Stimulated activated CD4-positive, alpha-beta T cell treated with anti-CD3 and anti-CD28 coated beads, Interleukin-2, amount 100 ng/mL, for 4 hours (primary cell): Measurements from ENCODE around the gene COA1.
"Not testable (repeated sequence)": the region's sequence is repeated elsewhere in the genome, so short reads cannot be mapped to it uniquely, and the experiment has no call there.

ENCODE experiments used
- DNase-seq: peaks from one replicate; pipeline ENCODE4 v3.0.0-alpha.2; 2020; ENCODE audit warnings: low read depth

COA1 gene

GRCh38 chr7:43726466-43726865, 2.9 kb downstream of the COA1 start:
- no peak for DNase-seq

- DNase-seq: no peak
Observed at GRCh38 chr7:43725251-43725650, 4.1 kb downstream of the COA1 start.

- no peak for DNase-seq
Observed at GRCh38 chr7:43723007-43723341, 6.3 kb downstream of the COA1 start.

GRCh38 chr7:43721193-43721806, 8.0 kb downstream of the COA1 start:
- DNase-seq: no peak

- DNase-seq: no peak
Observed at GRCh38 chr7:43716598-43716997, 12.7 kb downstream of the COA1 start.

- not testable (repeated sequence) for DNase-seq
Observed at GRCh38 chr7:43715966-43716365, 13.4 kb downstream of the COA1 start.

- DNase-seq: no peak
Observed at GRCh38 chr7:43711503-43711902, 17.8 kb downstream of the COA1 start.

GRCh38 chr7:43708055-43708454, 21.3 kb downstream of the COA1 start:
- DNase-seq: not testable (repeated sequence)

- DNase-seq: no peak
Observed at GRCh38 chr7:43703573-43703972, 25.8 kb downstream of the COA1 start.

GRCh38 chr7:43702974-43703373, 26.3 kb downstream of the COA1 start:
- DNase-seq: no peak

GRCh38 chr7:43701929-43702328, 27.4 kb downstream of the COA1 start:
- no peak for DNase-seq

GRCh38 chr7:43701500-43701854, 27.8 kb downstream of the COA1 start:
- no peak for DNase-seq

GRCh38 chr7:43700646-43701499, 28.4 kb downstream of the COA1 start:
- no peak for DNase-seq

- DNase-seq: no peak
Observed at GRCh38 chr7:43700059-43700501, 29.2 kb downstream of the COA1 start.

- DNase-seq: no peak
Observed at GRCh38 chr7:43698460-43699255, 30.7 kb downstream of the COA1 start.

- DNase-seq: no peak
Observed at GRCh38 chr7:43697690-43698089, 31.6 kb downstream of the COA1 start.

- no peak for DNase-seq
Observed at GRCh38 chr7:43695365-43695764, 34.0 kb downstream of the COA1 start.

GRCh38 chr7:43694399-43694748, 34.9 kb downstream of the COA1 start:
- no peak for DNase-seq

- no peak for DNase-seq
Observed at GRCh38 chr7:43693687-43694398, 35.5 kb downstream of the COA1 start.

- no peak for DNase-seq
Observed at GRCh38 chr7:43692582-43693373, 36.5 kb downstream of the COA1 start.

- no peak for DNase-seq
Observed at GRCh38 chr7:43691611-43692010, 37.7 kb downstream of the COA1 start.

- no peak for DNase-seq
Observed at GRCh38 chr7:43689115-43689514, 40.2 kb downstream of the COA1 start.
